Kidney (tissue), 14 donors: Measurements from ENCODE around the gene KCNH2. TPM values are rescaled to one million over a fixed set of nuclear protein-coding genes. Genes with fewer than 3 reads are reported as not detected.

Experiments used
- DNase-seq, 5 donors: peaks; one replicate each; pipeline ENCODE4 v3.0.0-alpha.2; 2013 to 2020
- FAIRE-seq: peaks from 2 replicates; lab custom pipeline; 2012; peaks lifted over from hg19 to GRCh38; lab: Jason Lieb, UNC
- H3K27ac ChIP-seq, 2 donors: one replicate each; pipeline ENCODE4 v1.7.0; 2013; ENCODE audit warnings: low read depth in 2 of 2, low read length in 2 of 2, inconsistent platforms in 1 of 2
- H3K27me3 ChIP-seq: one replicate; pipeline ENCODE4 v1.7.1; 2013; ENCODE audit warnings: low read length, inconsistent platforms; ENCODE audit not compliant: control insufficient read depth, insufficient read depth
- H3K36me3 ChIP-seq, 3 donors: one replicate each; pipeline versions ENCODE4 v1.7.0 to v1.7.1; 2013; ENCODE audit warnings: low read length in 3 of 3, control low read depth in 1 of 3, inconsistent platforms in 1 of 3; ENCODE audit not compliant: insufficient read depth in 3 of 3, control insufficient read depth in 2 of 3
- H3K4me1 ChIP-seq, 3 donors: one replicate each; pipeline versions ENCODE4 v1.7.0 to v1.7.1; 2013; ENCODE audit warnings: low read length in 3 of 3, inconsistent platforms in 1 of 3, low read depth in 1 of 3; ENCODE audit not compliant: control insufficient read depth in 2 of 3, insufficient read depth in 2 of 3
- H3K4me3 ChIP-seq, 3 donors: one replicate each; pipeline versions ENCODE4 v1.7.0 to v1.8.1; 2013; ENCODE audit warnings: low read length in 3 of 3, control low read depth in 1 of 3, inconsistent platforms in 1 of 3
- H3K9ac ChIP-seq, 3 donors: one replicate each; pipeline versions ENCODE4 v1.7.0 to v1.7.1; 2013; ENCODE audit warnings: low read length in 3 of 3, control low read depth in 1 of 3, inconsistent platforms in 1 of 3
- H3K9me3 ChIP-seq, 3 donors: one replicate each; pipeline versions ENCODE4 v1.7.0 to v1.7.1; 2013; ENCODE audit warnings: low read length in 3 of 3, control low read depth in 1 of 3, inconsistent platforms in 1 of 3; ENCODE audit not compliant: control insufficient read depth in 2 of 3, insufficient read depth in 1 of 3
- intact Hi-C: fragments of 100-400 bp; cut with DNase I; formaldehyde crosslinking; loops from one replicate; pipeline ENCODE4 v1.11.1; 2022
- polyA plus RNA-seq: library from polyadenylated mRNA; stranded (reverse); fragments of 350-450 nt; fragmentation: Illumina TruSeq; extraction: RNeasy Lipid Tissue Mini Kit (QIAGEN cat#74804); gene quantifications from one replicate; pipeline ENCODE4 v1.2.3, GENCODE V29; 2014; ENCODE audit warnings: low read depth, low replicate concordance; ENCODE audit not compliant: insufficient read depth
- total RNA-seq: library from RNA; stranded (reverse); fragmentation: NEBNext Ultra II Directional; extraction: Animal tissue kit (Norgen Biotek cat#: 25700); gene quantifications from one replicate; pipeline ENCODE4 v1.2.1, GENCODE V29; 2021
- TF ChIP-seq, protein P1 (sequence below): IDR thresholded peaks from 3 replicates; pipeline ENCODE4 v1.5.1; 2012; ENCODE audit warnings: mild to moderate bottlenecking, moderate library complexity, borderline replicate concordance; ENCODE audit not compliant: insufficient read depth; ENCODE audit errors: extremely low read depth
- donor health status: control.
- donor health status: control.
- donor health status: control.
- donor health status: control.
- donor health status: control.
- donor health status: DM: yes; HTN: yes; CAD: no.
- donor health status: Normal renal cell carcinoma (clear cell type).

KCNH2 gene
- total and polyA plus RNA-seq, 2 donors from 2014 or later = 1.3 to 1.5 TPM

DNA sequence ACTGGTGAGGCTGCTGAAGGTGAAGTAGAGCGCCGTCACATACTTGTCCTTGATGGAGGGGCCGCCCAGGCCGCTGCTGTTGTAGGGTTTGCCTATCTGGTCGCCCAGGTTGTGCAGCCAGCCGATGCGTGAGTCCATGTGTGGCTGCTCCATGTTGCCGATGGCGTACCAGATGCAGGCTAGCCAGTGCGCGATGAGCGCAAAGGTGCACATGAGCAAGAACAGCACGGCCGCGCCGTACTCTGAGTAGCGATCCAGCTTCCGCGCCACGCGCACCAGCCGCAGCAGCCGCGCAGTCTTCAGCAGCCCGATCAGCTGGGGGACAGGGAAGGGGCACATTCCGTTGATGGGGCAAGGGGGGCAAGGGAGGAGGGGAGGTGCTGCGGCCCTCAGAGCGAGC lies 26.6 kb downstream of the KCNH2 start:
- Histone ChIP-seq H3K9ac (no peak overlapping the region), H3K27me3 (no peaks in the 10 kb centered on the region), H3K27ac (no peak overlapping the region), H3K4me1 (peaks cover 0 to 9% (median 0%) of the 10 kb centered on the region in 3 donors), H3K4me3 (no peak overlapping the region), H3K9me3 (no peaks in the 10 kb centered on the region), H3K36me3 (no peaks in the 10 kb centered on the region)
- no peak for FAIRE-seq
- TF ChIP-seq, protein P1, sequence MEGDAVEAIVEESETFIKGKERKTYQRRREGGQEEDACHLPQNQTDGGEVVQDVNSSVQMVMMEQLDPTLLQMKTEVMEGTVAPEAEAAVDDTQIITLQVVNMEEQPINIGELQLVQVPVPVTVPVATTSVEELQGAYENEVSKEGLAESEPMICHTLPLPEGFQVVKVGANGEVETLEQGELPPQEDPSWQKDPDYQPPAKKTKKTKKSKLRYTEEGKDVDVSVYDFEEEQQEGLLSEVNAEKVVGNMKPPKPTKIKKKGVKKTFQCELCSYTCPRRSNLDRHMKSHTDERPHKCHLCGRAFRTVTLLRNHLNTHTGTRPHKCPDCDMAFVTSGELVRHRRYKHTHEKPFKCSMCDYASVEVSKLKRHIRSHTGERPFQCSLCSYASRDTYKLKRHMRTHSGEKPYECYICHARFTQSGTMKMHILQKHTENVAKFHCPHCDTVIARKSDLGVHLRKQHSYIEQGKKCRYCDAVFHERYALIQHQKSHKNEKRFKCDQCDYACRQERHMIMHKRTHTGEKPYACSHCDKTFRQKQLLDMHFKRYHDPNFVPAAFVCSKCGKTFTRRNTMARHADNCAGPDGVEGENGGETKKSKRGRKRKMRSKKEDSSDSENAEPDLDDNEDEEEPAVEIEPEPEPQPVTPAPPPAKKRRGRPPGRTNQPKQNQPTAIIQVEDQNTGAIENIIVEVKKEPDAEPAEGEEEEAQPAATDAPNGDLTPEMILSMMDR = no peak
- intact Hi-C loops = no loop called here
- DNase-seq = peak in 2 of 5 donors; percentile 29 to 63

DNA sequence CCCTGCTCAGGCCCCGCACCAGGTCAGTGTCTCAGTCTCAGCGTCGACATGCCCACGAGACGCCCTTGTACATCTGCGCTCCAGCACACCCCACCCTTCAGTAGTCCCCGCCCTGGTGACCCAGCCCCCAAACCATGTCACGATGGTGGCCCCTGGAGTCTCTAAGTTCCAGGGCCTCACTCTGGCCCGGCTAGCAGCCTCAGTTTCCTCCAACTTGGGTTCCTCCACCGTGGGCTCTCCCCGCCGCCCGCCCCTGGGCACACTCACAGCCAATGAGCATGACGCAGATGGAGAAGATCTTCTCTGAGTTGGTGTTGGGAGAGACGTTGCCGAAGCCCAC lies 27.0 kb downstream of the KCNH2 start:
- intact Hi-C loops = no loop called here
- Histone ChIP-seq H3K9me3 (no peaks in the 10 kb centered on the region), H3K4me3 (no peak overlapping the region), H3K27me3 (no peaks in the 10 kb centered on the region), H3K9ac (no peak overlapping the region), H3K36me3 (no peaks in the 10 kb centered on the region), H3K4me1 (peaks cover 0 to 9% (median 0%) of the 10 kb centered on the region in 3 donors), H3K27ac (no peak overlapping the region)
- no peak for FAIRE-seq
- TF ChIP-seq, protein P1 = no peak
- DNase-seq = peak in 2 of 5 donors; percentile 38 to 64

DNA sequence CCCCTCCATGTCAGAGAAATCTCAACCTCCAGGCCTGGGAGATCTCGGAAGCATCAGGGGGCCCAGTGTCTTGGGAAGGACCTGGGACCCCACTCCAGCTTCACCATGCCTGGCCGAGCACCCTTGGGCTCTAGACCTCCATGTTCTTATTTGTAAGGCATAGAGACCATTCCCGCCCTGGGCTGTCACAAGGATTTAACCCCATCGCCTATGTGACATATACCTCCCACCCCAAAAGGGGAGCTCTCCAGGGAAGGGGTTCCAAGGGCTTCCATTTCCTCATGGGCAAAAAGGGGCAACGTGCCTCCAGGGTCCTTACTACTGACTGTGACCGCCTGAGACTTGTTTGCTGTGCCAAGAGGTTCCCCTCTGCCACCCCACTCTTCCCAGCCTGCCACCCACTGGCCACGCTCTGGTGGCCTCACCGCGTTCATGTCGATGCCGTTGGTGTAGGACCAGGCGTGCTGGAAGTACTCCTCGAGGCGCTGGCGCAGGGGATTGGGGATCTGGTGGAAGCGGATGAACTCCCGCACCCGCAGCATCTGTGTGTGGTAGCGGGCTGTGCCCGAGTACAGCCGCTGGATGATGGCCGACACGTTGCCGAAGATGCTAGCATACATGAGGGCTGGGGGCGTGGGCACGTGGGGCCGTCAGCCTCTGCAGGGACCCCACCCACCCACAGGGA lies 27.5 kb downstream of the KCNH2 start:
- H3K4me1 ChIP-seq = peaks cover 0 to 7% (median 0%) of the 10 kb centered on the region in 3 donors

More for the DNA sequence above, 27.5 kb downstream of the KCNH2 start:
- Histone ChIP-seq H3K9me3 (no peaks in the 10 kb centered on the region), H3K9ac (no peak overlapping the region), H3K4me3 (no peak overlapping the region), H3K27ac (no peak overlapping the region), H3K36me3 (no peaks in the 10 kb centered on the region), H3K27me3 (no peaks in the 10 kb centered on the region)
- intact Hi-C loops = no loop called here
- FAIRE-seq (no peak), DNase-seq (peak in 2 of 5 donors; percentile 31 to 69)
- TF ChIP-seq, protein P1 = no peak
